Activated T-helper 1 cell treated with anti-CD3 and anti-CD28 coated beads, Interleukin-12 subunit alpha, Interleukin-12 subunit beta, Interleukin-2, Interleukin-4 antibody, amounts not matched to agents 30 ng/mL and 10 ng/mL and 1 ng/mL, durations not matched to agents 14 hours and 24 hours and 36 hours (primary cell): ENCODE data around the gene PCDHB12. TPM values are rescaled to one million over a fixed set of nuclear protein-coding genes. Genes with fewer than 3 reads are reported as not detected.
"Not testable (repeated sequence)": the region's sequence is repeated elsewhere in the genome, so short reads cannot be mapped to it uniquely, and the experiment has no call there.

Source experiments
- DNase-seq: peaks from one replicate; pipeline ENCODE4 v3.0.0; 2021; ENCODE audit warnings: low spot score
- H3K27ac Mint-ChIP-seq: one replicate; pipeline ENCODE4 v1.8.0; 2021; ENCODE audit warnings: mild to moderate bottlenecking, mixed read lengths
- H3K27me3 Mint-ChIP-seq: one replicate; pipeline ENCODE4 v1.8.0; 2022; ENCODE audit warnings: mild to moderate bottlenecking, moderate library complexity, mixed read lengths; ENCODE audit not compliant: insufficient read depth
- H3K36me3 Mint-ChIP-seq: one replicate; pipeline ENCODE4 v1.8.0; 2021; ENCODE audit warnings: low read depth, mixed read lengths
- H3K4me1 Mint-ChIP-seq: one replicate; pipeline ENCODE4 v1.8.0; 2021; ENCODE audit warnings: low read depth, mixed read lengths
- H3K4me3 Mint-ChIP-seq: one replicate; pipeline ENCODE4 v1.8.0; 2021; ENCODE audit warnings: mild to moderate bottlenecking, moderate library complexity, mixed read lengths
- H3K9me3 Mint-ChIP-seq: one replicate; pipeline ENCODE4 v1.8.0; 2021; ENCODE audit warnings: mixed read lengths
- intact Hi-C: fragments of 100-400 bp; cut with micrococcal nuclease; formaldehyde crosslinking; loops from one replicate; pipeline ENCODE4 v1.15.1; 2024
- total RNA-seq: library from RNA; stranded (reverse); gene quantifications from 2 replicates; pipeline ENCODE4 v1.2.3, GENCODE V29; 2022

The PCDHB12 gene
- total RNA-seq = not detected in 2 replicates

GRCh38 chr5:141208478-141208877 is at the start of gene PCDHB12:
TSS of gene PCDHB12 (plus strand) at chr5:141208719. CDS start at chr5:141208908, 189 bp downstream.
- Mint-ChIP-seq H3K4me1 (no peaks in the 10 kb centered on the region), H3K9me3 (peaks cover 15% of the 10 kb centered on the region), H3K27ac (no peak within 1 kb of the TSS), H3K27me3 (no peaks in the 10 kb centered on the region), H3K36me3 (no peaks in the 10 kb centered on the region), H3K4me3 (no peak within 1 kb of the TSS)
- no peak for DNase-seq
- intact Hi-C loops = no loop called here

- no peaks in the 10 kb centered on the region for H3K4me1 Mint-ChIP-seq
- intact Hi-C loops = no loop called here
- DNase-seq = no peak
- no peaks in the 10 kb centered on the region for H3K36me3 Mint-ChIP-seq
- no peak within 1 kb of the TSS for H3K27ac Mint-ChIP-seq
- H3K9me3 Mint-ChIP-seq = peaks cover 12% of the 10 kb centered on the region
- no peaks in the 10 kb centered on the region for H3K27me3 Mint-ChIP-seq
- no peak within 1 kb of the TSS for H3K4me3 Mint-ChIP-seq
Observed at GRCh38 chr5:141172381-141173204, 35.9 kb upstream of the PCDHB12 start, which contains the start of gene PCDHB7. TSS of gene PCDHB7 (plus strand) at chr5:141172644. CDS start at chr5:141172836, 192 bp downstream.

GRCh38 chr5:141174291-141175104 is 34.0 kb upstream of the PCDHB12 start:
- H3K27ac Mint-ChIP-seq, H3K4me1 Mint-ChIP-seq, DNase-seq, H3K9me3 Mint-ChIP-seq, H3K4me3 Mint-ChIP-seq, H3K36me3 Mint-ChIP-seq, intact Hi-C loops, H3K27me3 Mint-ChIP-seq: not testable (repeated sequence)

- Mint-ChIP-seq H3K9me3 (peaks cover 16% of the 10 kb centered on the region), H3K27me3 (no peaks in the 10 kb centered on the region), H3K4me1 (no peaks in the 10 kb centered on the region)
Observed at GRCh38 chr5:141175933-141176332, 32.6 kb upstream of the PCDHB12 start.

GRCh38 chr5:141177577-141178191 is 30.8 kb upstream of the PCDHB12 start, which contains the start of gene PCDHB8:
TSS of gene PCDHB8 (plus strand) at chr5:141177790. CDS start at chr5:141178035, 245 bp downstream.
- not testable (repeated sequence) for H3K27ac Mint-ChIP-seq, H3K27me3 Mint-ChIP-seq, H3K36me3 Mint-ChIP-seq, H3K4me3 Mint-ChIP-seq, DNase-seq, H3K4me1 Mint-ChIP-seq
- intact Hi-C loops = loop anchor here (2.0 kb wide), 1 partner anchor 37 kb away; no protein-coding TSS in a partner anchor
- H3K9me3 Mint-ChIP-seq = peaks cover 31% of the 10 kb centered on the region

More at GRCh38 chr5:141175933-141176332, 32.6 kb upstream of the PCDHB12 start:
- no peak overlapping the region for H3K27ac Mint-ChIP-seq
- no peak for DNase-seq
- intact Hi-C loops = no loop called here
- H3K36me3 Mint-ChIP-seq = no peaks in the 10 kb centered on the region
- H3K4me3 Mint-ChIP-seq = no peak overlapping the region

- H3K4me1 Mint-ChIP-seq = not testable (repeated sequence)
Observed at GRCh38 chr5:141179371-141179770, 29.1 kb upstream of the PCDHB12 start.

GRCh38 chr5:141179876-141180275 is 28.6 kb upstream of the PCDHB12 start:
- DNase-seq, H3K4me1 Mint-ChIP-seq, H3K27ac Mint-ChIP-seq, H3K27me3 Mint-ChIP-seq, H3K4me3 Mint-ChIP-seq, H3K36me3 Mint-ChIP-seq: not testable (repeated sequence)
- intact Hi-C loops = loop anchor here (2.0 kb wide), 1 partner anchor 35 kb away; no protein-coding TSS in a partner anchor
- H3K9me3 Mint-ChIP-seq = peaks cover 37% of the 10 kb centered on the region

More at GRCh38 chr5:141179371-141179770, 29.1 kb upstream of the PCDHB12 start:
- not testable (repeated sequence) for H3K27ac Mint-ChIP-seq, DNase-seq, H3K4me3 Mint-ChIP-seq, H3K27me3 Mint-ChIP-seq, H3K36me3 Mint-ChIP-seq
- peaks cover 32% of the 10 kb centered on the region for H3K9me3 Mint-ChIP-seq
- intact Hi-C loops = loop anchor here (2.0 kb wide), 1 partner anchor 35 kb away; no protein-coding TSS in a partner anchor

- Mint-ChIP-seq H3K27ac (no peak overlapping the region), H3K4me3 (no peak overlapping the region), H3K27me3 (no peaks in the 10 kb centered on the region), H3K9me3 (peaks cover 42% of the 10 kb centered on the region), H3K36me3 (no peaks in the 10 kb centered on the region), H3K4me1 (no peaks in the 10 kb centered on the region)
- no peak for DNase-seq
- intact Hi-C loops = no loop called here
Observed at GRCh38 chr5:141180313-141180712, 28.2 kb upstream of the PCDHB12 start.

- H3K36me3 Mint-ChIP-seq = no peaks in the 10 kb centered on the region
- no peak within 1 kb of the TSS for H3K27ac Mint-ChIP-seq
- no peaks in the 10 kb centered on the region for H3K4me1 Mint-ChIP-seq
- intact Hi-C loops = no loop called here
- no peaks in the 10 kb centered on the region for H3K27me3 Mint-ChIP-seq
- H3K4me3 Mint-ChIP-seq = no peak within 1 kb of the TSS
- no peak for DNase-seq
- H3K9me3 Mint-ChIP-seq = peaks cover 51% of the 10 kb centered on the region
Observed at GRCh38 chr5:141182248-141182647, 26.3 kb upstream of the PCDHB12 start, which contains the start of gene PCDHB16. TSS of gene PCDHB16 (plus strand) at chr5:141182387. CDS start at chr5:141182560, 173 bp downstream.

- H3K4me1 Mint-ChIP-seq, DNase-seq, H3K27me3 Mint-ChIP-seq, H3K27ac Mint-ChIP-seq, H3K36me3 Mint-ChIP-seq, H3K4me3 Mint-ChIP-seq, intact Hi-C loops: not testable (repeated sequence)
- H3K9me3 Mint-ChIP-seq = peaks cover 62% of the 10 kb centered on the region
Observed at GRCh38 chr5:141184117-141184855, 24.2 kb upstream of the PCDHB12 start.

- no peaks in the 10 kb centered on the region for H3K4me1 Mint-ChIP-seq
- H3K27ac Mint-ChIP-seq = no peak within 1 kb of the TSS
- no peaks in the 10 kb centered on the region for H3K27me3 Mint-ChIP-seq
- DNase-seq = no peak
- no peak within 1 kb of the TSS for H3K4me3 Mint-ChIP-seq
- peaks cover 53% of the 10 kb centered on the region for H3K9me3 Mint-ChIP-seq
- intact Hi-C loops = no loop called here
- no peaks in the 10 kb centered on the region for H3K36me3 Mint-ChIP-seq
Observed at GRCh38 chr5:141186897-141187512, 21.5 kb upstream of the PCDHB12 start, which contains the start of gene PCDHB9. TSS of gene PCDHB9 (plus strand) at chr5:141187161. CDS start at chr5:141187319, 158 bp downstream.
